Osteoblast (primary cell): Measurements from ENCODE around the gene CBX1. TPM values are rescaled to one million over a fixed set of nuclear protein-coding genes. Genes with fewer than 3 reads are reported as not detected.

Source experiments
- DNase-seq: peaks from one replicate; pipeline ENCODE4 v3.0.0; 2011; ENCODE audit warnings: low spot score, mixed read lengths; ENCODE audit not compliant: insufficient read length; ENCODE audit errors: missing footprints
- H2AFZ ChIP-seq: 2 replicates; pipeline ENCODE4 v1.6.0; 2011; ENCODE audit warnings: mild to moderate bottlenecking, low read length
- H3K27ac ChIP-seq: 2 replicates; pipeline ENCODE4 v1.5.1; 2011; ENCODE audit warnings: mild to moderate bottlenecking, low read depth, low read length, moderate library complexity
- H3K27me3 ChIP-seq: 2 replicates; pipeline ENCODE4 v1.6.0; 2012; ENCODE audit warnings: mild to moderate bottlenecking, control low read depth, inconsistent platforms, low read length, moderate library complexity; ENCODE audit not compliant: insufficient read depth
- H3K36me3 ChIP-seq: 2 replicates; pipeline ENCODE4 v1.5.1; 2011; ENCODE audit warnings: mild to moderate bottlenecking, low read length, control low read depth, moderate library complexity; ENCODE audit not compliant: insufficient read depth
- H3K4me1 ChIP-seq: 2 replicates; pipeline ENCODE4 v1.5.1; 2011; ENCODE audit warnings: mild to moderate bottlenecking, low read length, control low read depth, moderate library complexity; ENCODE audit not compliant: insufficient read depth
- H3K4me2 ChIP-seq: 2 replicates; pipeline ENCODE4 v1.6.0; 2011; ENCODE audit warnings: mild to moderate bottlenecking, low read length; ENCODE audit not compliant: insufficient read depth
- H3K4me3 ChIP-seq: fragments of 200-600 bp; sonication (generic); 3 replicates; pipeline ENCODE4 v1.5.1; 2012; ENCODE audit warnings: mild to moderate bottlenecking, low read length, inconsistent platforms; ENCODE audit not compliant: insufficient read depth
- H3K79me2 ChIP-seq: 2 replicates; pipeline ENCODE4 v1.6.0; 2012; ENCODE audit warnings: mild to moderate bottlenecking, low read length, control low read depth, inconsistent platforms; ENCODE audit not compliant: insufficient read depth
- H3K9me3 ChIP-seq: 2 replicates; pipeline ENCODE4 v1.5.1; 2011; ENCODE audit warnings: low read depth, low read length, control low read depth
- H4K20me1 ChIP-seq: 2 replicates; pipeline ENCODE4 v1.6.0; 2012; ENCODE audit warnings: mild to moderate bottlenecking, low read length, control low read depth; ENCODE audit not compliant: insufficient read depth
- CTCF ChIP-seq: IDR thresholded peaks from 2 replicates; pipeline ENCODE4 v1.5.1; 2011; ENCODE audit warnings: mild to moderate bottlenecking, low read depth, low read length, moderate library complexity; ENCODE audit errors: extremely low read depth
- total RNA-seq: library from RNA; depleted of rRNA; stranded (reverse); fragments of >200 nt; gene quantifications from 2 replicates; pipeline ENCODE4 v1.2.3, GENCODE V29; 2012

Gene CBX1
- total RNA-seq, 1 donor = 30.0 TPM

GRCh38 chr17:48056879-48057278, 44.4 kb downstream of the CBX1 start:
- no peak overlapping the region for H3K4me2 ChIP-seq

GRCh38 chr17:48056246-48056745, 45.0 kb downstream of the CBX1 start:
- Histone ChIP-seq H3K79me2 (peaks cover 80% of the 10 kb centered on the region), H3K9me3 (no peaks in the 10 kb centered on the region), H4K20me1 (peaks cover 45% of the 10 kb centered on the region), H3K4me1 (peaks cover 50% of the 10 kb centered on the region), H3K4me3 (no peak overlapping the region), H3K36me3 (peaks cover 55% of the 10 kb centered on the region), H2AFZ (no peak overlapping the region), H3K27me3 (no peaks in the 10 kb centered on the region), H3K4me2 (no peak overlapping the region), H3K27ac (no peak overlapping the region)
- DNase-seq = no peak
- TF ChIP-seq CTCF = no peak

More at GRCh38 chr17:48056879-48057278, 44.4 kb downstream of the CBX1 start:
- H3K4me3 ChIP-seq = no peak overlapping the region
- no peaks in the 10 kb centered on the region for H3K9me3 ChIP-seq
- no peak for TF ChIP-seq CTCF
- no peak for DNase-seq
- no peaks in the 10 kb centered on the region for H3K27me3 ChIP-seq
- H2AFZ ChIP-seq = no peak overlapping the region
- H3K79me2 ChIP-seq = peaks cover 79% of the 10 kb centered on the region
- H3K4me1 ChIP-seq = peaks cover 48% of the 10 kb centered on the region
- no peak overlapping the region for H3K27ac ChIP-seq
- H3K36me3 ChIP-seq = peaks cover 60% of the 10 kb centered on the region
- peaks cover 41% of the 10 kb centered on the region for H4K20me1 ChIP-seq

GRCh38 chr17:48055531-48056245, 45.6 kb downstream of the CBX1 start:
- H3K4me3 ChIP-seq = no peak overlapping the region
- H3K4me2 ChIP-seq = peak overlapping the region; percentile 5
- H3K36me3 ChIP-seq = peaks cover 60% of the 10 kb centered on the region
- no peak for DNase-seq
- H2AFZ ChIP-seq = no peak overlapping the region
- H3K4me1 ChIP-seq = peaks cover 51% of the 10 kb centered on the region
- H3K9me3 ChIP-seq = no peaks in the 10 kb centered on the region
- peaks cover 51% of the 10 kb centered on the region for H4K20me1 ChIP-seq
- peaks cover 84% of the 10 kb centered on the region for H3K79me2 ChIP-seq
- H3K27me3 ChIP-seq = no peaks in the 10 kb centered on the region
- no peak overlapping the region for H3K27ac ChIP-seq
- TF ChIP-seq CTCF = no peak
